OCI-LY3 (cell line): ENCODE results near the gene PCF11.

Source experiments
- H2AFZ ChIP-seq: fragments of 200-600, 300-600 bp; shearing (Covaris generic); 2 replicates; pipeline ENCODE4 v1.6.0; 2014; ENCODE audit warnings: antibody characterized with exemption, low read depth, low read length
- H3K27ac ChIP-seq: fragments of 200-600, 300-600 bp; sonication (generic); 2 replicates; pipeline ENCODE4 v1.5.1; 2014; ENCODE audit warnings: mild to moderate bottlenecking, low read length, moderate library complexity, mixed read lengths
- H3K27me3 ChIP-seq: fragments of 200-600, 300-600 bp; sonication (generic); 2 replicates; pipeline ENCODE4 v1.6.1; 2014; ENCODE audit warnings: low read depth, low read length, mixed read lengths
- H3K36me3 ChIP-seq: fragments of 200-600, 300-600 bp; sonication (generic); replicated peaks from 2 replicates; pipeline ENCODE3; 2014; ENCODE audit warnings: low read depth, low read length, mixed read lengths
- H3K4me1 ChIP-seq: fragments of 300-600, 200-600 bp; sonication (generic); 2 replicates; pipeline ENCODE4 v1.6.1; 2014; ENCODE audit warnings: low read length, mixed read lengths
- H3K4me2 ChIP-seq: fragments of 200-600, 300-600 bp; sonication (generic); 2 replicates; pipeline ENCODE4 v1.6.1; 2014; ENCODE audit warnings: low read length, mixed read lengths
- H3K4me3 ChIP-seq: fragments of 300-600, 200-600 bp; sonication (generic); 2 replicates; pipeline ENCODE4 v1.5.1; 2014; ENCODE audit warnings: antibody characterized with exemption, mild to moderate bottlenecking, low read length, moderate library complexity
- H3K79me2 ChIP-seq: fragments of 300-600, 200-600 bp; shearing (Covaris generic); 2 replicates; pipeline ENCODE4 v1.6.1; 2014; ENCODE audit warnings: mild to moderate bottlenecking, low read length, mixed read lengths
- H3K9ac ChIP-seq: fragments of 300-600, 200-600 bp; shearing (Covaris generic); 2 replicates; pipeline ENCODE4 v1.6.0; 2014; ENCODE audit warnings: mild to moderate bottlenecking, low read length, moderate library complexity
- H3K9me3 ChIP-seq: fragments of 200-600, 300-600 bp; shearing (Covaris generic); 2 replicates; pipeline ENCODE4 v1.6.1; 2014; ENCODE audit warnings: low read length, mixed read lengths; ENCODE audit not compliant: insufficient read depth
- H4K20me1 ChIP-seq: fragments of 200-600, 300-600 bp; sonication (generic); 2 replicates; pipeline ENCODE4 v1.6.1; 2016; ENCODE audit warnings: low read length, mixed read lengths; ENCODE audit not compliant: insufficient read depth
- EZH2phosphoT487 ChIP-seq: fragments of 200-600 bp; shearing (Covaris generic); IDR thresholded peaks from 2 replicates; pipeline ENCODE4 v1.6.1; 2018; ENCODE audit warnings: antibody characterized with exemption, mixed run types, low read depth
- TF ChIP-seq, protein P1 (sequence below): fragments of 200-600, 300-600 bp; sonication (generic); IDR thresholded peaks from 2 replicates; pipeline ENCODE4 v1.5.1; 2014; ENCODE audit warnings: antibody characterized with exemption, low read length, low read depth

The PCF11 gene

DNA sequence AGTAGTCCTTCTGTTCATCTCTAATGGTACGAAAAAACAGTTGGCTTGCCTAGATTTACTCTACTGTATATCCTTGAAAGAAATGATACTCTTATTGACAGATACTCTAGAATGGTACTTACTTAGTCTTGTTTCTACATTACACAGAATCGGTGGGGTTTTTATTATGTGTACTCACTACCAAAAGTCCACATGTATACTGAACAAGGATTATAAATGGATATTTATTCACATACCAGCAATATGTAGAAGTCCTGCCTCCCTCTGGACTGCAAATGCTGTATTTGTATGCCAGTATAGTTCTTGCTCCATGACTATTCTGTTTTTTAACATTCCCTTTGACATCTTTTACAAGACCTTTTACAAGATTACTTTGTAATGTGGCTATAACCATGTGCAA, 13.9 kb downstream of the PCF11 start:
- Histone ChIP-seq H3K4me1 (peaks cover 39% of the 10 kb centered on the region), H3K9ac (no peak overlapping the region), H3K27me3 (no peaks in the 10 kb centered on the region), H3K4me3 (no peak overlapping the region), H3K4me2 (peak overlapping the region; percentile 19), H3K79me2 (peaks cover 100% of the 10 kb centered on the region), H3K27ac (no peak overlapping the region), H3K9me3 (no peaks in the 10 kb centered on the region), H4K20me1 (peaks cover 93% of the 10 kb centered on the region), H2AFZ (no peak overlapping the region), H3K36me3 (peaks cover 81% of the 10 kb centered on the region)
- TF ChIP-seq, protein P1, sequence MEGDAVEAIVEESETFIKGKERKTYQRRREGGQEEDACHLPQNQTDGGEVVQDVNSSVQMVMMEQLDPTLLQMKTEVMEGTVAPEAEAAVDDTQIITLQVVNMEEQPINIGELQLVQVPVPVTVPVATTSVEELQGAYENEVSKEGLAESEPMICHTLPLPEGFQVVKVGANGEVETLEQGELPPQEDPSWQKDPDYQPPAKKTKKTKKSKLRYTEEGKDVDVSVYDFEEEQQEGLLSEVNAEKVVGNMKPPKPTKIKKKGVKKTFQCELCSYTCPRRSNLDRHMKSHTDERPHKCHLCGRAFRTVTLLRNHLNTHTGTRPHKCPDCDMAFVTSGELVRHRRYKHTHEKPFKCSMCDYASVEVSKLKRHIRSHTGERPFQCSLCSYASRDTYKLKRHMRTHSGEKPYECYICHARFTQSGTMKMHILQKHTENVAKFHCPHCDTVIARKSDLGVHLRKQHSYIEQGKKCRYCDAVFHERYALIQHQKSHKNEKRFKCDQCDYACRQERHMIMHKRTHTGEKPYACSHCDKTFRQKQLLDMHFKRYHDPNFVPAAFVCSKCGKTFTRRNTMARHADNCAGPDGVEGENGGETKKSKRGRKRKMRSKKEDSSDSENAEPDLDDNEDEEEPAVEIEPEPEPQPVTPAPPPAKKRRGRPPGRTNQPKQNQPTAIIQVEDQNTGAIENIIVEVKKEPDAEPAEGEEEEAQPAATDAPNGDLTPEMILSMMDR: no peak
- no peak for TF ChIP-seq EZH2phosphoT487

DNA sequence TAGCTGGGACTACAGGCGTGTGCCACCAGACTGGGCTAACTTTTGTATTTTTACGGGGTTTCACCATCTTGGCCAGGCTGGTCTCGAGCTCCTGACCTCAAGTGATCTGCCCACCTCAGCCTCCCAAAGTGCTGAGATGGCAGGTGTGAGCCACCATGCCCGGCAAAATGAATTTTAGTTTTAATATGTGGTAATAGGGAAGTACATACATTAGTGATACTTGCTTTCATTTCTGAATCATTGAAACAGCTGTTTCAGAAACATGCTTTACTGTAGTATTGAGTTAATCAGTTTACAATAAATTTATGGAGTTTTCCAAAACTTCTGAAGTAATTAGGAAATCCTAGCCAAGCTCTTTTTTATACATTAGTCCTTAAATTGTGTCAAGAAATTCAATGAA, 15.6 kb downstream of the PCF11 start:
- Histone ChIP-seq H2AFZ (no peak overlapping the region), H3K9me3 (no peaks in the 10 kb centered on the region), H3K79me2 (peaks cover 100% of the 10 kb centered on the region), H3K9ac (no peak overlapping the region), H3K4me2 (no peak overlapping the region), H4K20me1 (peaks cover 93% of the 10 kb centered on the region), H3K36me3 (peaks cover 75% of the 10 kb centered on the region), H3K27me3 (no peaks in the 10 kb centered on the region), H3K27ac (no peak overlapping the region), H3K4me1 (peaks cover 39% of the 10 kb centered on the region), H3K4me3 (no peak overlapping the region)
- TF ChIP-seq EZH2phosphoT487: no peak
- TF ChIP-seq, protein P1: no peak

DNA sequence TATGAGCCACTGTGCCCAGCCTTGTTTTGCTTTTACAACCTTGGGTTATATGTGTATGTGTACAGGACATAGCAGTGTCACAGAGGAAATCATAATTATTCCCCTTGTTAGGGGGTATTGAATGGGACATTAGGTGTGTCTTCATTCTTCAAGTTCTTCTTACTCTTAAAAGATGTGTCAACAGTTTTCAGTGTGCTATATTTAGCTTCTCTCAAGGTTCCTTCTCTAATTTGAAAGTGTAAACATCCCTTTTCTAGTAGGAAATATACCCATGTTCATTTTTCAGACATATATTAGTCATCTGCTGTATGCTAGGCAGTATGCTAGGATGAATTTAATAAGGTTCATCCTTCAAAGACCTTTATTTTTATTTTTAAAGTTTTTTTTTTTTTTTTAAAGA, 17.1 kb downstream of the PCF11 start:
- Histone ChIP-seq H3K79me2 (peaks cover 95% of the 10 kb centered on the region), H3K36me3 (peaks cover 69% of the 10 kb centered on the region), H3K27ac (peak overlapping the region; percentile 31; the same call in 1 of the 2 replicates), H3K27me3 (no peaks in the 10 kb centered on the region), H3K4me2 (peak overlapping the region; percentile 25; the same call in 1 of the 2 replicates), H3K4me1 (peaks cover 39% of the 10 kb centered on the region), H2AFZ (no peak overlapping the region), H3K4me3 (no peak overlapping the region), H3K9me3 (no peaks in the 10 kb centered on the region), H4K20me1 (peaks cover 83% of the 10 kb centered on the region), H3K9ac (no peak overlapping the region)
- TF ChIP-seq EZH2phosphoT487: no peak
- TF ChIP-seq, protein P1: no peak

DNA sequence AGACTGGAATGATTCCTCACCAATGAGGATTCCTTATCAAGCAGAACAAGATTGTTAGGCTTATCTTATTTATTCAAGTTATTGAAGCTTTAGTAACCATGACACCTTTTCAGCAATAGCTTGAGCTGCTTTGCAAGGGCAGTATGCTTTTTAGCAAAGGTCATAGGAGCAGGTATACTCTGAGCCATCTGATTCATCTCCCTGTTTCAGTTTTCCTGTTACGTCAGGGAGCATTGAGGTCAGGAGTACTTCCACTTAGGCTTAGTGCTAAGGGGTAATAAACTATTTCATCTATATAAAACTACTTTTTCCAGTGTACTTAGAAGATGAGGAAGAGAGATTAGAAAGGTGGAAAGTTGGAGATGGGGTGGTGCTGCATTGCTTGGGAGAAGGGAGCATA, 18.9 kb downstream of the PCF11 start:
- Histone ChIP-seq H3K4me3 (no peak overlapping the region), H3K4me1 (peaks cover 24% of the 10 kb centered on the region), H3K9ac (no peak overlapping the region), H4K20me1 (peaks cover 65% of the 10 kb centered on the region), H3K79me2 (peaks cover 94% of the 10 kb centered on the region), H3K4me2 (no peak overlapping the region), H2AFZ (no peak overlapping the region), H3K9me3 (no peaks in the 10 kb centered on the region), H3K27me3 (no peaks in the 10 kb centered on the region), H3K27ac (no peak overlapping the region), H3K36me3 (peaks cover 57% of the 10 kb centered on the region)
- TF ChIP-seq, protein P1: no peak
- TF ChIP-seq EZH2phosphoT487: no peak
